ENCODE results near the gene SCARF2. TPM values are rescaled to one million over a fixed set of nuclear protein-coding genes. Genes with fewer than 3 reads are reported as not detected.

Gene SCARF2
- total and polyA plus RNA-seq, 2 of the 8 experiments (the other 6 are each of a cell fraction or from before 2014, with no cell fraction given): 4.2 to 9.8 TPM

DNA sequence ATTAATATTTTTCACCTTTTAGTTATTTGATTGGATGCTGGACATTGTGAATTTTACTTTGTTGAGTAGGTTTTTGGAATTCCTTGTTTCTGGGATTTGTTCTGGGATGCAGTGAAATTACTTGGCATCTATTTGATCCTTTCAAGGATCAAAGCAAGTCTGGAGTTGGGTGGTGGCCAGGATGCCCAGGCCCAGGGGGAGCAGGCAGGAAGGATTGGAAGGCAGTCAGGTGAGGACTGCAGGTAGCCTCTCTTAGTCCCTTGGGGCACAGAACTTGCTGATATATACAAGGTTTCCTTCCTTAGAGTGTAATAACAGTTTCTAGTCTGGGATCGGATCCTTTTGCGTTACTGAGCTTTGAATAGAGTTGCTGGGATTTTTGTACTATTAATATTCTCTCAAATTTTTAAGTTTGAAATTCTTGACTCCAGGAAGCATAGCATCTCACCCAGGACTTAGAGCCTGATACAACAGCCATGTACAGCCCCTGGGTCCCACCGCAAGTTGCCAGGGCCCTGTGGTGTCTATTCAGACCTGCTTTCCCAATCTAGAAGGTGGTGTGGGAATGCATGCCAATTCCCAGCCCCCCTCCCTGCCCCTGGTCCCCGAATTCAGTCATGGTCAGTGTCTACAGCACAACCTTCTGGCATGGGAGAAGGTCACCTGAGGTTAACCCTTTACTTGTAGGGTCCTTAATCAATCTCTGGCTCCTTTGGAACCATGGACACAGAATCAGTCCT lies 37.6 kb downstream of the SCARF2 start:
- no peak overlapping the region for H3K4me2 ChIP-seq (ENCODE audit: insufficient read depth in 1 of 2, low read depth in 2 of 2, low read length in 2 of 2)
- TF ChIP-seq USF2 (IDR thresholded peaks at IDR 0.05; ENCODE audit: low read length) (no peak), HDAC6 (IDR thresholded peaks at IDR 0.05; ENCODE audit: low read depth, low read length) (no peak), SP4 (IDR thresholded peaks at IDR 0.05; ENCODE audit: low read length) (no peak), TBP (IDR thresholded peaks at IDR 0.05; ENCODE audit: low read depth, low read length) (no peak), HDAC2 (IDR thresholded peaks at IDR 0.05; ENCODE audit: borderline replicate concordance in 1 of 2, low read depth in 2 of 2, low read length in 2 of 2) (no peak), EGR1 (IDR thresholded peaks at IDR 0.05; ENCODE audit: borderline replicate concordance, low read depth, low read length) (no peak), GTF2F1 (IDR thresholded peaks at IDR 0.05; ENCODE audit: borderline replicate concordance, low read depth, low read length) (no peak), ZNF274 (IDR thresholded peaks at IDR 0.05; ENCODE audit: borderline replicate concordance, extremely low read depth, low read length) (no peak)
- CTCF ChIA-PET (ENCODE audit: partially characterized antibody): interaction anchor here (1.7 kb wide), 1 partner anchor 18 kb away, joined by 4 read pairs; no protein-coding TSS in a partner anchor

More for the DNA sequence above, 37.6 kb downstream of the SCARF2 start:
- peaks cover 3 to 46% of the 10 kb centered on the region in 2 experiments; a peak in 3 of 4 replicates for H3K79me2 ChIP-seq (ENCODE audit: control insufficient read depth in 1 of 2, insufficient read depth in 2 of 2, low read length in 2 of 2)
- no peak overlapping the region for H2BK12ac ChIP-seq (ENCODE audit: low read depth, low read length)
- H3K9me3 ChIP-seq (ENCODE audit: insufficient read depth in 2 of 2, low read depth in 1 of 2, low read length in 1 of 2): no peaks in the 10 kb centered on the region
- H2AK5ac ChIP-seq (ENCODE audit: low read depth, low read length): no peak overlapping the region
- H2AFZ ChIP-seq (ENCODE audit: low read length): no peak overlapping the region
- H4K20me1 ChIP-seq (replicated peaks in 1 of 2; ENCODE audit: control insufficient read depth in 1 of 2, insufficient read depth in 2 of 2, low read length in 2 of 2): peaks cover 2 to 23% of the 10 kb centered on the region in 2 experiments
- no peak overlapping the region for H3K23ac ChIP-seq (ENCODE audit: insufficient read length)
- FAIRE-seq (no peak), DNase-seq (ENCODE audit: low read depth in 1 of 2, low spot score in 2 of 2) (no peak)
- 0 out of 2 replicates have a peak, but pooled peaks cover under 1% of the 10 kb centered on the region for H3K23me2 ChIP-seq (ENCODE audit: low read depth, low read length)
- H3K14ac ChIP-seq (ENCODE audit: insufficient read length): no peak overlapping the region
- H3K79me1 ChIP-seq (ENCODE audit: low read depth, low read length): peaks cover 15% of the 10 kb centered on the region
- H3K27me3 ChIP-seq (replicated peaks in 1 of 4; ENCODE audit: control insufficient read depth in 3 of 4, extremely low read depth in 1 of 4, insufficient read depth in 3 of 4, low read length in 3 of 4): no peaks in the 10 kb centered on the region
- H4K8ac ChIP-seq (ENCODE audit: extremely low read depth, insufficient read depth, low read length): no peak overlapping the region
- H2BK20ac ChIP-seq (ENCODE audit: low read length): no peak overlapping the region
- H3K9ac ChIP-seq (replicated peaks in 1 of 4; ENCODE audit: extremely low read depth in 1 of 4, low read depth in 3 of 4, low read length in 3 of 4): no peak overlapping the region
- H2BK15ac ChIP-seq (ENCODE audit: low read length): no peak overlapping the region
- no peak overlapping the region for H3K4me3 ChIP-seq (ENCODE audit: extremely low read depth in 1 of 4, insufficient read depth in 2 of 4, low read depth in 3 of 4, low read length in 4 of 4)
- no peak overlapping the region for H2BK120ac ChIP-seq (replicated peaks; ENCODE audit: low read depth, low read length)
- H2BK5ac ChIP-seq (ENCODE audit: low read depth, low read length): no peak overlapping the region
- H3K4me1 ChIP-seq (replicated peaks in 1 of 4; ENCODE audit: control insufficient read depth in 3 of 4, insufficient read depth in 4 of 4, low read length in 3 of 4): peaks cover 0 to 5% (median 3%) of the 10 kb centered on the region in 4 experiments; a peak in 3 of 7 replicates
- no peak overlapping the region for H3K4ac ChIP-seq (replicated peaks; ENCODE audit: insufficient read length, low read depth, low read length)
- H4K91ac ChIP-seq (replicated peaks; ENCODE audit: insufficient read length, low read length): no peak overlapping the region
- H3K27ac ChIP-seq (ENCODE audit: low read depth, low read length): no peak overlapping the region
- 98% methylated on average over 4 of the region's 4 CpGs; no CpG with 5 or more reads in 1 of the 2 experiments for WGBS, 2 experiments (ENCODE audit: extremely low coverage in 1 of 2, insufficient coverage in 1 of 2, insufficient read length in 1 of 2, insufficient replicate concordance in 2 of 2, low coverage in 1 of 2, low lambda C conversion rate in 2 of 2, missing lambda C conversion rate in 1 of 2)
- no peak overlapping the region for H4K5ac ChIP-seq (ENCODE audit: insufficient read length, low read depth, low read length)
- POLR2A ChIA-PET (ENCODE audit: partially characterized antibody): no interaction called here
- H3K36me3 ChIP-seq (ENCODE audit: control insufficient read depth in 2 of 4, insufficient read depth in 4 of 4, low read length in 3 of 4): peaks cover 0 to 2% (median 0%) of the 10 kb centered on the region in 4 experiments; a peak in 5 of 8 replicates
- H3K18ac ChIP-seq (ENCODE audit: extremely low read depth, low read length): no peak overlapping the region
- no peak overlapping the region for H3K56ac ChIP-seq (replicated peaks; ENCODE audit: insufficient read length, low read depth, low read length)
